Tibial artery (tissue), 4 donors: Measurements from ENCODE around the gene THADA.

ENCODE experiments used
- DNase-seq, 2 donors: peaks; one replicate each; pipeline ENCODE4 v3.0.0-alpha.2; 2019
- H3K27ac ChIP-seq, 2 donors: fragments of 200-600 bp; sonication (generic) in 1 of 2; 1 replicate in 1 of 2; 2 replicates in 1 of 2; pipeline ENCODE4 v1.5.1; 2018 to 2019; ENCODE audit warnings: mild to moderate bottlenecking in 1 of 2
- H3K27me3 ChIP-seq, 2 donors: fragments of 200-600 bp; sonication (generic) in 1 of 2; one replicate each; pipeline versions ENCODE4 v1.5.1 to v1.6.0; 2016 to 2019
- H3K36me3 ChIP-seq, 3 donors: fragments of 200-600 bp; sonication (generic) in 2 of 3; one replicate each; pipeline ENCODE4 v1.5.1; 2016 to 2019; ENCODE audit warnings: mild to moderate bottlenecking in 2 of 3
- H3K4me1 ChIP-seq, 4 donors: fragments of 200-600 bp; sonication (generic) in 2 of 4; 1 replicate in 3 of 4; 2 replicates in 1 of 4; pipeline ENCODE4 v1.5.1; 2016 to 2019
- H3K4me3 ChIP-seq, 2 donors: fragments of 200-600 bp; sonication (generic) in 1 of 2; 1 replicate in 1 of 2; 2 replicates in 1 of 2; pipeline ENCODE4 v1.5.1; 2018 to 2019; ENCODE audit warnings: mild to moderate bottlenecking in 2 of 2
- H3K9me3 ChIP-seq, 3 donors: fragments of 200-600 bp; sonication (generic) in 1 of 3; one replicate each; pipeline ENCODE4 v1.5.1; 2016 to 2019
- intact Hi-C: fragments of 100-400 bp; cut with DNase I; formaldehyde crosslinking; loops from one replicate; pipeline ENCODE4 v1.15.0; 2023; ENCODE audit warnings: low total_unique reads
- TF ChIP-seq, protein P1 (sequence below), 2 experiments: fragments of 200-600 bp in 1 of 2; fragments of 450-650 bp in 1 of 2; IDR thresholded peaks; one replicate each; pipeline ENCODE4 v1.5.1; 2017 to 2019; ENCODE audit warnings: antibody characterized with exemption in 2 of 2, mild to moderate bottlenecking in 1 of 2, moderate library complexity in 1 of 2

Gene THADA

DNA sequence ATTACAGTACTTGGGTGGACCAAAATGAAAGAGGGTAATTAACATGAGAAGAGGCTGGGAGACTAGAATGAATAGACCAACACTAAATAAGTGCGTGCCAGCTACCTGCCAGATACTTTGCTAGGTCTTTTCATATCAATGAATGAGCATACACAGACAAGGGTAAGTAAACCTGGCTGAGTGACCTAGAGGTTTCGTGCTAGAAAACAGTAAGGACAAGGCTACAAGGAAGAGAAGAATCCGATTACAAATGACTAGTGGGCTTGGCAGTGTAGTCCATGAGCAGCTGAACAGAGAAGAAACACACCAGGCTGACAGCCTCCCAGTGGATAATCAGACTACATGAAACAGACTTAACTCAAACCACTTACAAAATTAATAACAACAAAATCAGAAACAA lies 64.6 kb downstream of the THADA start:
- Histone ChIP-seq H3K9me3 (no peaks in the 10 kb centered on the region), H3K27me3 (no peaks in the 10 kb centered on the region), H3K4me3 (no peak overlapping the region), H3K27ac (no peak overlapping the region), H3K36me3 (no peaks in the 10 kb centered on the region), H3K4me1 (peaks cover 0 to 21% (median 10%) of the 10 kb centered on the region in 4 donors)
- TF ChIP-seq, protein P1, sequence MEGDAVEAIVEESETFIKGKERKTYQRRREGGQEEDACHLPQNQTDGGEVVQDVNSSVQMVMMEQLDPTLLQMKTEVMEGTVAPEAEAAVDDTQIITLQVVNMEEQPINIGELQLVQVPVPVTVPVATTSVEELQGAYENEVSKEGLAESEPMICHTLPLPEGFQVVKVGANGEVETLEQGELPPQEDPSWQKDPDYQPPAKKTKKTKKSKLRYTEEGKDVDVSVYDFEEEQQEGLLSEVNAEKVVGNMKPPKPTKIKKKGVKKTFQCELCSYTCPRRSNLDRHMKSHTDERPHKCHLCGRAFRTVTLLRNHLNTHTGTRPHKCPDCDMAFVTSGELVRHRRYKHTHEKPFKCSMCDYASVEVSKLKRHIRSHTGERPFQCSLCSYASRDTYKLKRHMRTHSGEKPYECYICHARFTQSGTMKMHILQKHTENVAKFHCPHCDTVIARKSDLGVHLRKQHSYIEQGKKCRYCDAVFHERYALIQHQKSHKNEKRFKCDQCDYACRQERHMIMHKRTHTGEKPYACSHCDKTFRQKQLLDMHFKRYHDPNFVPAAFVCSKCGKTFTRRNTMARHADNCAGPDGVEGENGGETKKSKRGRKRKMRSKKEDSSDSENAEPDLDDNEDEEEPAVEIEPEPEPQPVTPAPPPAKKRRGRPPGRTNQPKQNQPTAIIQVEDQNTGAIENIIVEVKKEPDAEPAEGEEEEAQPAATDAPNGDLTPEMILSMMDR (IDR thresholded peaks at IDR 0.05) = no peak
- DNase-seq = no peak
- intact Hi-C loops = no loop called here

DNA sequence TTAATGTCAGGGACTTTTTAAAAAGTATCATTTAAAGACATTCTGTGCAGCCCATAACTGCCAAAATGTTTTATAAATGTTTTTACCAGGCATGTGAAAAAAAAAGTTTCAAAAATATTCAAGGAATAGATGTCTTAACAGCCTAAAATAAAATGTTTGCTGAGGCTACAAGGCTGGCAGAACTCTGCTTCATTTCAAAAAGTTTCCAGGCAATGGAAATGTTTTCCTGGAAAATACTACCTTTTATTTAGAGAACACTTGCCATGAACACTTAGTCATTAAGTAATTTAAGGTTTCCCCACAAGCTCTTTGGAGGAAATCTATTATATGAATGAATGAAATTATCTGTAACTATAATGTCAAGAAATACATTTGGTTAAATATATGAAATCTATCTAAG lies 68.8 kb downstream of the THADA start:
- H3K4me3 ChIP-seq = no peak overlapping the region
- TF ChIP-seq, protein P1 (IDR thresholded peaks at IDR 0.05) = no peak
- no peaks in the 10 kb centered on the region for H3K9me3 ChIP-seq
- H3K4me1 ChIP-seq = peaks cover 0 to 53% (median 20%) of the 10 kb centered on the region in 4 donors
- intact Hi-C loops = no loop called here
- H3K27ac ChIP-seq = peak overlapping the region; percentile 74 to 84
- H3K27me3 ChIP-seq = no peaks in the 10 kb centered on the region
- no peaks in the 10 kb centered on the region for H3K36me3 ChIP-seq
- DNase-seq = no peak

DNA sequence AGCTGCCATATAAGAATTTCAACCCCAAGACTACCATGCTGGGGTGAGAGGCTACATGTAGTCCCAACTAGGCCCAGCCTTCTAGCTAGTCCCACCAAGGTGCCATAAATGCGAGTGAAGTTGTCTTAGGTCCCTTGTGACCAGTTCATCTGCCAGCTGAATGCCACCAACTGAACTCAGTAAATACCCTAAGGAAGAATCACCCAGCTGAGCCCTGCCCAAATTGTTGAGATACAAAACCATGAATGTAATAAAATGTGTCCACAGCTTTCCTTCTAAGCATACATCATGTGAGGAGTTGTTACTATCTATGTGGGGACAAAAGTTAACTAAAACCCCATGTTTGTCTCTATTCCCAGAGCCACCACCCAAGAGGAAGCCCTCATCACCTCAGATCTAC lies 70.3 kb downstream of the THADA start:
- H3K4me3 ChIP-seq = no peak overlapping the region
- TF ChIP-seq, protein P1 (IDR thresholded peaks at IDR 0.05) = no peak
- no peaks in the 10 kb centered on the region for H3K27me3 ChIP-seq
- no peaks in the 10 kb centered on the region for H3K9me3 ChIP-seq
- peaks cover 0 to 55% (median 20%) of the 10 kb centered on the region in 4 donors for H3K4me1 ChIP-seq
- DNase-seq = no peak
- no peaks in the 10 kb centered on the region for H3K36me3 ChIP-seq
- peak overlapping the region; percentile 74 to 84 for H3K27ac ChIP-seq
- intact Hi-C loops = no loop called here

DNA sequence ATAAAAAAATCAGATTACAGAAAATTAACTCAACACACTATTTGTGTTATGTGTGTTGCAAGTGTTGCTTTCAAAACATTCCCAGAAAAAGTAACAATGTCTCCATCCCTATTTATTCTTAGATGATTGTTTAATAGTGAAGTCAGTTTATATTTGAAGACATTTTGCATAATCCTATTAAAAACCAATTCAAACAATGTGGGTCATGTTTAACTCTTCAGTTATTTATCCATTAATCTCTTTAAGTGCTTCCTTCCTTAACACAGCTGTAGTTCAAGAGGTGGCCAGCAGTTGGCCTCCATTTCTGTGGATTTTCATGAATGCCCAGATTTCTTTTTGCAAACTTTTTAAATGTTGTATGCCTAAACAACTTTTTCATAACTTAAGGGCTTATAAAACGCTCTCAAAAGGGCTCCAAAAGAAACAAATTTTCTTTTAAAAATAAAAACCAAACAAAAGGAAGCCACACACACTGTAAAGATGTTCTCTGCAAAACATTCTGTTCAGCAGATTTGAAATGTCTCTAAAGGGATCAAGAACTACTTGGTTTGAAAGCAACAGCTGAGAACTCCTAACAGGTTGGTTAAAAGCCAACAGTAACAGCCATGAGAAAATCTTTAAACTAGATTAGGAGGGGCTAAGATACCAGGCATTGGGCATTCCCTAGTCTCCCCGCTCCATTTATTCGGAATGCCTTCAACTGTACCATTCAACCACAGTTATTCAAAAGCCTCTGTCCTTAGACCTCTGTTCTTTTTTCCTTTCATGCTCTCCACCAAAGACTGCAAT lies 71.5 kb downstream of the THADA start:
- H3K36me3 ChIP-seq = no peaks in the 10 kb centered on the region
- DNase-seq = no peak
- H3K27me3 ChIP-seq = no peaks in the 10 kb centered on the region
- peak overlapping the region; percentile 74 to 84 for H3K27ac ChIP-seq
- intact Hi-C loops = no loop called here
- TF ChIP-seq, protein P1 (IDR thresholded peaks at IDR 0.05) = peak in 1 of 2 experiments; percentile 36
- H3K4me3 ChIP-seq = no peak overlapping the region
- no peaks in the 10 kb centered on the region for H3K9me3 ChIP-seq
- peaks cover 0 to 66% (median 32%) of the 10 kb centered on the region in 4 donors for H3K4me1 ChIP-seq

DNA sequence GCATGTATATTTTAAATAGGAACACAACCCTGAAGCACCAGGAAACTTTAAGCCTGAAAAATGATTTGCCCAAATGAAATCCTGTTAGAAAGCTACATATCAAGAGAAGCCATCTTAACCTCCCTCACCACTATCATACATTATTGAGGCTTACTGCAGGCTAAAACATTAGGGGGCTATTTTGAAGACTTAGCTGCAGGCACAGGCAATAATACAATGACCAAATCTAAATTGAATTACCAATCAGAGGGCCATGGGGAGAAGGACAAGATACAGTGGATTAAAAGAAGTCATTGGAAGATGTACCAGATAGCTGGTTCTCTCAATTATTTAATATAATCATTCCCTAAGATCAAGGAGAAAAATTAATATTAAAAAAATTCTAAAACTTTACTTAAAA lies 73.7 kb downstream of the THADA start:
- peak overlapping the region in 1 of 2 donors; percentile 84 for H3K27ac ChIP-seq
- TF ChIP-seq, protein P1 (IDR thresholded peaks at IDR 0.05) = no peak
- intact Hi-C loops = no loop called here
- no peak for DNase-seq
- no peaks in the 10 kb centered on the region for H3K9me3 ChIP-seq
- H3K27me3 ChIP-seq = no peaks in the 10 kb centered on the region
- H3K4me1 ChIP-seq = peaks cover 0 to 77% (median 46%) of the 10 kb centered on the region in 4 donors
- H3K36me3 ChIP-seq = no peaks in the 10 kb centered on the region
- no peak overlapping the region for H3K4me3 ChIP-seq
